PC-3 (cell line): ENCODE data around the gene AK8. TPM values are rescaled to one million over a fixed set of nuclear protein-coding genes. Genes with fewer than 3 reads are reported as not detected.

Experiments
- ATAC-seq: fragments of 200-7000 bp; cut with Tn5 transposase; 2 replicates; pipeline ENCODE4 v1.9.1; 2020; ENCODE audit warnings: mild to moderate bottlenecking, moderate library complexity
- BruUV-seq: library from RNA; stranded (reverse); fragments of 400-500 nt; replicated peaks from 2 replicates; lab custom pipeline; 2021; lab: Mats Ljungman, UMichigan
- CTCF ChIA-PET: fragments of 300-600 bp; sonication (Branson Sonifier 250); formaldehyde crosslinking; loops from one replicate; lab custom pipeline; 2022; ENCODE audit warnings: antibody characterized with exemption; lab: Charles Lee
- POLR2A ChIA-PET: fragments of 300-600 bp; sonication (Branson Sonifier 250); formaldehyde crosslinking; loops from one replicate; lab custom pipeline; 2022; ENCODE audit warnings: antibody characterized with exemption; ENCODE audit not compliant: unreplicated experiment; lab: Charles Lee
- DNase-seq: peaks from one replicate; pipeline ENCODE4 v3.0.0-alpha.2; 2015
- H2AFZ ChIP-seq: fragments of 300-600 bp; sonication (generic); 2 replicates; pipeline ENCODE4 v1.6.0; 2016; ENCODE audit warnings: antibody characterized with exemption, low read length
- H3F3A ChIP-seq: fragments of 300-600 bp; sonication (generic); one replicate; pipeline ENCODE4 v1.6.0; 2017; ENCODE audit warnings: antibody characterized with exemption, low read length, control low read depth, mild to moderate bottlenecking; ENCODE audit not compliant: unreplicated experiment
- H3K27ac ChIP-seq: fragments of 300-600 bp; sonication (generic); 2 replicates; pipeline ENCODE4 v1.5.1; 2016; ENCODE audit warnings: mild to moderate bottlenecking, low read length
- H3K27me3 ChIP-seq: fragments of 300-600 bp; sonication (generic); 2 replicates; pipeline ENCODE4 v1.6.1; 2016; ENCODE audit warnings: low read length, mixed read lengths
- H3K36me3 ChIP-seq: fragments of 300-600 bp; sonication (generic); 2 replicates; pipeline ENCODE4 v1.6.1; 2016; ENCODE audit warnings: low read depth, mixed run types, low read length, mixed read lengths
- H3K4me1 ChIP-seq: fragments of 300-600 bp; sonication (generic); 2 replicates; pipeline ENCODE4 v1.5.1; 2016; ENCODE audit warnings: low read length; ENCODE audit not compliant: insufficient read depth
- H3K4me2 ChIP-seq: fragments of 300-600 bp; sonication (generic); 2 replicates; pipeline ENCODE4 v1.6.0; 2016; ENCODE audit warnings: low read length
- H3K4me3 ChIP-seq: fragments of 300-600 bp; sonication (generic); 2 replicates; pipeline ENCODE4 v1.5.1; 2016; ENCODE audit warnings: mild to moderate bottlenecking, low read length, mixed read lengths
- H3K79me2 ChIP-seq: fragments of 300-600 bp; sonication (generic); 2 replicates; pipeline ENCODE4 v1.6.1; 2017; ENCODE audit warnings: low read length, mixed read lengths
- H3K9ac ChIP-seq: fragments of 300-600 bp; sonication (generic); 2 replicates; pipeline ENCODE4 v1.6.0; 2016; ENCODE audit warnings: mild to moderate bottlenecking, low read length
- H3K9me2 ChIP-seq: fragments of 300-600 bp; sonication (generic); replicated peaks from 2 replicates; pipeline ENCODE4 v1.6.1; 2016; ENCODE audit warnings: mixed run types, low read length, mixed read lengths
- H3K9me3 ChIP-seq: fragments of 300-600 bp; sonication (generic); 2 replicates; pipeline ENCODE4 v1.6.1; 2016; ENCODE audit warnings: low read length, mixed read lengths
- H4K20me1 ChIP-seq: fragments of 300-600 bp; sonication (generic); 2 replicates; pipeline ENCODE4 v1.6.1; 2016; ENCODE audit warnings: low read length, mixed read lengths
- EZH2 ChIP-seq: fragments of 300-600 bp; sonication (generic); IDR thresholded peaks from one replicate; pipeline ENCODE4 v1.6.1; 2017; ENCODE audit warnings: antibody characterized with exemption, mild to moderate bottlenecking, low read length; ENCODE audit not compliant: unreplicated experiment
- EZH2phosphoT487 ChIP-seq: fragments of 300-600 bp; sonication (generic); IDR thresholded peaks from 2 replicates; pipeline ENCODE4 v1.6.1; 2018; ENCODE audit warnings: mild to moderate bottlenecking, antibody characterized with exemption, low read length, borderline replicate concordance
- intact Hi-C: fragments of 100-400 bp; cut with micrococcal nuclease; formaldehyde crosslinking; loops from 2 replicates; pipeline ENCODE4 v1.9.0; 2023
- total RNA-seq: library from RNA; depleted of rRNA; stranded (reverse); fragments of >200 nt; gene quantifications from 2 replicates; pipeline ENCODE4 v1.2.3, GENCODE V29; 2014
- TF ChIP-seq, protein P1 (sequence below): fragments of 300-600 bp; sonication (generic); conservative IDR thresholded peaks from 2 replicates; pipeline ENCODE4 v1.5.1; 2017; ENCODE audit warnings: antibody characterized with exemption, low read depth, mild to moderate bottlenecking, low read length

The AK8 gene
- total RNA-seq, 1 experiment from 2014 or later, result 0.55 TPM

DNA sequence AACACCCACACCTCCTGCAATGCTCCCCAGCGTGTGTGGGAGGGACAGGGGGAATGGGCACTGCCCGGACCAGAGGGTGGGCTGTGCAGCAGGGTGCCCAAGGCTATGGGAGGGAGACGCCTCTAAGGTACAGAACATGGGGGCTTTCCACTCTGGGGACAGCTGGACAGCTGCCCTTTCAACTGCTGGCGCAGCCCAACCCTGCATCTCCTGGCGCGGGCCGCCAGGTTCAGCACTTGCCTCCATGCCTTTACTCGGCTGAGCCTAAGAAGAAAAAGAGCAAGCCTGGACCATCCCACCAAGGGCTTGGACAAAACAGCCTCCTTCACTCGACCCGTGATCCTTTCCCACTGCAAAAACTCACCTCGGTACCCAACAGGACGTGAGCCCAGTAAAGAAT is 15.0 kb downstream of the AK8 start:
- intact Hi-C loops, result no loop called here
- H3F3A ChIP-seq, result no peaks in the 10 kb centered on the region
- no peaks in the 10 kb centered on the region for H3K79me2 ChIP-seq
- no peak overlapping the region for H2AFZ ChIP-seq
- H3K4me3 ChIP-seq, result no peak overlapping the region
- H3K9me3 ChIP-seq, result no peaks in the 10 kb centered on the region
- H3K4me2 ChIP-seq, result no peak overlapping the region
- H3K36me3 ChIP-seq, result no peaks in the 10 kb centered on the region
- TF ChIP-seq EZH2phosphoT487 (no peak), EZH2 (no peak)
- TF ChIP-seq, protein P1, sequence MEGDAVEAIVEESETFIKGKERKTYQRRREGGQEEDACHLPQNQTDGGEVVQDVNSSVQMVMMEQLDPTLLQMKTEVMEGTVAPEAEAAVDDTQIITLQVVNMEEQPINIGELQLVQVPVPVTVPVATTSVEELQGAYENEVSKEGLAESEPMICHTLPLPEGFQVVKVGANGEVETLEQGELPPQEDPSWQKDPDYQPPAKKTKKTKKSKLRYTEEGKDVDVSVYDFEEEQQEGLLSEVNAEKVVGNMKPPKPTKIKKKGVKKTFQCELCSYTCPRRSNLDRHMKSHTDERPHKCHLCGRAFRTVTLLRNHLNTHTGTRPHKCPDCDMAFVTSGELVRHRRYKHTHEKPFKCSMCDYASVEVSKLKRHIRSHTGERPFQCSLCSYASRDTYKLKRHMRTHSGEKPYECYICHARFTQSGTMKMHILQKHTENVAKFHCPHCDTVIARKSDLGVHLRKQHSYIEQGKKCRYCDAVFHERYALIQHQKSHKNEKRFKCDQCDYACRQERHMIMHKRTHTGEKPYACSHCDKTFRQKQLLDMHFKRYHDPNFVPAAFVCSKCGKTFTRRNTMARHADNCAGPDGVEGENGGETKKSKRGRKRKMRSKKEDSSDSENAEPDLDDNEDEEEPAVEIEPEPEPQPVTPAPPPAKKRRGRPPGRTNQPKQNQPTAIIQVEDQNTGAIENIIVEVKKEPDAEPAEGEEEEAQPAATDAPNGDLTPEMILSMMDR, result no peak
- H3K9me2 ChIP-seq, result no peaks in the 10 kb centered on the region
- ChIA-PET POLR2A (no interaction called here), CTCF (no interaction called here)
- no peaks in the 10 kb centered on the region for H4K20me1 ChIP-seq
- no peak overlapping the region for H3K9ac ChIP-seq
- H3K27me3 ChIP-seq, result no peaks in the 10 kb centered on the region
- H3K4me1 ChIP-seq, result no peaks in the 10 kb centered on the region
- ATAC-seq, result no peak
- no TSS peak for BruUV-seq
- no peak for DNase-seq
- H3K27ac ChIP-seq, result no peak overlapping the region

DNA sequence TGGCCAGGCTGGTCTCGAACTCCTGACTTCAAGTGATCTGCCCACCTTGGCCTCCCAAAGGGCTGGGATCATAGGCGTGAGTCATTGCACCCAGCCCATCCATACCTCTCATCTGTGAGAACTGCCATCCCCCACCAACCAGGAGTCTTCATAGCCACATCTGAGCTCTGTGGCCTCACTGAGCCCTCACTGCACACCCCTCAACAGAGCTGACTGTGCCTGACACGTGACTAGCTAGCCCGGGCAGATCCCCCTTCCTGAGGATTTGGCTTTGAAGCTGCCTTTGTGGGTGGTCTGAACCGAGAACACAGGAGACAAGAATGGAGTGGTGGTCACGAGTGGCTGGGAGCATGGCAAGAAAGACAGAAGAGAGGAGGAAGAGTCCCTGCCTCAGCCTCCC is 15.6 kb downstream of the AK8 start:
- Histone ChIP-seq H3K4me1 (no peaks in the 10 kb centered on the region), H3K9me3 (no peaks in the 10 kb centered on the region), H3K4me2 (no peak overlapping the region), H2AFZ (no peak overlapping the region), H3K27ac (no peak overlapping the region), H3K79me2 (no peaks in the 10 kb centered on the region), H3K9me2 (no peaks in the 10 kb centered on the region), H3K9ac (no peak overlapping the region), H3K36me3 (no peaks in the 10 kb centered on the region), H4K20me1 (no peaks in the 10 kb centered on the region), H3K4me3 (no peak overlapping the region), H3K27me3 (no peaks in the 10 kb centered on the region), H3F3A (no peaks in the 10 kb centered on the region)
- POLR2A ChIA-PET, result no interaction called here
- intact Hi-C loops, result no loop called here
- no TSS peak for BruUV-seq
- DNase-seq (no peak), ATAC-seq (no peak)
- CTCF ChIA-PET, result no interaction called here
- TF ChIP-seq EZH2phosphoT487, result no peak
- no peak for TF ChIP-seq EZH2
- TF ChIP-seq, protein P1, result no peak

DNA sequence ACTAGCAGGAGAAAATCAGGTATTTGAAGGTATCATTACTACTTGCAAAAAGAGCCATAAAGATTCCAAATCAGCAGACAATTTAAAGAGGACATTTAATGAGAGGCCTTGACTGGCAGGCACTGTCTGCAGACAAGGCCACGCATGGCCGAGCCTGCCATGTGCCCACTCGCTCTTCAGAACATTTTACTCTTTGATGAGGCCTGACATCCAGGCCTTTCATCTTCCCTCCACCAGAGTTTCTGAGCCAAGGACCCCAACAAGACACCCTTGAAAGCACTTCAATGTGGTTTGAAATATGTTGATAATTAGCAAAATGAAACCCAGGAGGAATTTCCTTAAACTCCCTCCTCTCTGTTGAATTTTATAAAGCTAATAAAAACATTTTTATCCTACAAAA is 16.4 kb downstream of the AK8 start:
- Histone ChIP-seq H2AFZ (no peak overlapping the region), H3K9ac (no peak overlapping the region), H3K79me2 (no peaks in the 10 kb centered on the region), H3K27me3 (no peaks in the 10 kb centered on the region), H3K27ac (no peak overlapping the region), H4K20me1 (no peaks in the 10 kb centered on the region), H3K4me1 (no peaks in the 10 kb centered on the region), H3K4me3 (no peak overlapping the region), H3K9me3 (no peaks in the 10 kb centered on the region), H3K4me2 (no peak overlapping the region), H3K36me3 (no peaks in the 10 kb centered on the region), H3K9me2 (no peaks in the 10 kb centered on the region), H3F3A (no peaks in the 10 kb centered on the region)
- TF ChIP-seq EZH2, result no peak
- TF ChIP-seq EZH2phosphoT487, result no peak
- TF ChIP-seq, protein P1, result no peak
- DNase-seq (no peak), ATAC-seq (no peak)
- intact Hi-C loops, result no loop called here
- ChIA-PET POLR2A (no interaction called here), CTCF (no interaction called here)
- BruUV-seq, result no TSS peak
